Kidney (tissue), 14 donors: ENCODE data around the gene SMC1B. TPM values are rescaled to one million over a fixed set of nuclear protein-coding genes. Genes with fewer than 3 reads are reported as not detected.

Experiments used
- DNase-seq, 5 donors: peaks; one replicate each; pipeline ENCODE4 v3.0.0-alpha.2; 2013 to 2020
- FAIRE-seq: peaks from 2 replicates; lab custom pipeline; 2012; peaks lifted over from hg19 to GRCh38; lab: Jason Lieb, UNC
- H3K27ac ChIP-seq, 2 donors: one replicate each; pipeline ENCODE4 v1.7.0; 2013; ENCODE audit warnings: low read depth in 2 of 2, low read length in 2 of 2, inconsistent platforms in 1 of 2
- H3K27me3 ChIP-seq: one replicate; pipeline ENCODE4 v1.7.1; 2013; ENCODE audit warnings: low read length, inconsistent platforms; ENCODE audit not compliant: control insufficient read depth, insufficient read depth
- H3K36me3 ChIP-seq, 3 donors: one replicate each; pipeline versions ENCODE4 v1.7.0 to v1.7.1; 2013; ENCODE audit warnings: low read length in 3 of 3, control low read depth in 1 of 3, inconsistent platforms in 1 of 3; ENCODE audit not compliant: insufficient read depth in 3 of 3, control insufficient read depth in 2 of 3
- H3K4me1 ChIP-seq, 3 donors: one replicate each; pipeline versions ENCODE4 v1.7.0 to v1.7.1; 2013; ENCODE audit warnings: low read length in 3 of 3, inconsistent platforms in 1 of 3, low read depth in 1 of 3; ENCODE audit not compliant: control insufficient read depth in 2 of 3, insufficient read depth in 2 of 3
- H3K4me3 ChIP-seq, 3 donors: one replicate each; pipeline versions ENCODE4 v1.7.0 to v1.8.1; 2013; ENCODE audit warnings: low read length in 3 of 3, control low read depth in 1 of 3, inconsistent platforms in 1 of 3
- H3K9ac ChIP-seq, 3 donors: one replicate each; pipeline versions ENCODE4 v1.7.0 to v1.7.1; 2013; ENCODE audit warnings: low read length in 3 of 3, control low read depth in 1 of 3, inconsistent platforms in 1 of 3
- H3K9me3 ChIP-seq, 3 donors: one replicate each; pipeline versions ENCODE4 v1.7.0 to v1.7.1; 2013; ENCODE audit warnings: low read length in 3 of 3, control low read depth in 1 of 3, inconsistent platforms in 1 of 3; ENCODE audit not compliant: control insufficient read depth in 2 of 3, insufficient read depth in 1 of 3
- CTCF ChIP-seq: IDR thresholded peaks from 3 replicates; pipeline ENCODE4 v1.5.1; 2012; ENCODE audit warnings: mild to moderate bottlenecking, moderate library complexity, borderline replicate concordance; ENCODE audit not compliant: insufficient read depth; ENCODE audit errors: extremely low read depth
- intact Hi-C: fragments of 100-400 bp; cut with DNase I; formaldehyde crosslinking; loops from one replicate; pipeline ENCODE4 v1.11.1; 2022
- polyA plus RNA-seq: library from polyadenylated mRNA; stranded (reverse); fragments of 350-450 nt; fragmentation: Illumina TruSeq; extraction: RNeasy Lipid Tissue Mini Kit (QIAGEN cat#74804); gene quantifications from one replicate; pipeline ENCODE4 v1.2.3, GENCODE V29; 2014; ENCODE audit warnings: low read depth, low replicate concordance; ENCODE audit not compliant: insufficient read depth
- total RNA-seq: library from RNA; stranded (reverse); fragmentation: NEBNext Ultra II Directional; extraction: Animal tissue kit (Norgen Biotek cat#: 25700); gene quantifications from one replicate; pipeline ENCODE4 v1.2.1, GENCODE V29; 2021
- donor health status: control.
- donor health status: control.
- donor health status: control.
- donor health status: control.
- donor health status: control.
- donor health status: DM: yes; HTN: yes; CAD: no.
- donor health status: Normal renal cell carcinoma (clear cell type).

The SMC1B gene
- total and polyA plus RNA-seq, 2 donors from 2014 or later, result not detected

- Histone ChIP-seq H3K4me3 (no peak overlapping the region), H3K9ac (no peak overlapping the region), H3K9me3 (peaks cover 0 to 3% (median 0%) of the 10 kb centered on the region in 3 donors), H3K4me1 (peaks cover 0 to under 1% (median 0%) of the 10 kb centered on the region in 3 donors), H3K27ac (no peak overlapping the region), H3K27me3 (no peaks in the 10 kb centered on the region), H3K36me3 (no peaks in the 10 kb centered on the region)
- no peak for TF ChIP-seq CTCF
- intact Hi-C loops, result no loop called here
- peak in 1 of 5 donors; percentile 62 for DNase-seq
- FAIRE-seq, result no peak
These were observed 16.8 kb upstream of the SMC1B start for GRCh38 chr22:45429981-45430775.

- Histone ChIP-seq H3K4me3 (no peak overlapping the region), H3K27ac (no peak overlapping the region), H3K27me3 (no peaks in the 10 kb centered on the region), H3K36me3 (no peaks in the 10 kb centered on the region), H3K9me3 (peaks cover 0 to 3% (median 0%) of the 10 kb centered on the region in 3 donors), H3K4me1 (no peaks in the 10 kb centered on the region), H3K9ac (no peak overlapping the region)
- no peak for FAIRE-seq
- DNase-seq, result peak in 1 of 5 donors; percentile 57
- intact Hi-C loops, result no loop called here
- TF ChIP-seq CTCF, result no peak
These were observed 16.0 kb upstream of the SMC1B start for GRCh38 chr22:45429424-45429823.

- Histone ChIP-seq H3K9me3 (peaks cover 0 to 3% (median 0%) of the 10 kb centered on the region in 3 donors), H3K36me3 (no peaks in the 10 kb centered on the region), H3K9ac (no peak overlapping the region), H3K4me3 (no peak overlapping the region), H3K4me1 (no peaks in the 10 kb centered on the region), H3K27ac (no peak overlapping the region), H3K27me3 (no peaks in the 10 kb centered on the region)
- intact Hi-C loops, result no loop called here
- DNase-seq (peak in 1 of 5 donors; percentile 32), FAIRE-seq (no peak)
- TF ChIP-seq CTCF, result no peak
These were observed 15.3 kb upstream of the SMC1B start for GRCh38 chr22:45428391-45429385.
